ENCODE results near the gene SUGCT.

DNA sequence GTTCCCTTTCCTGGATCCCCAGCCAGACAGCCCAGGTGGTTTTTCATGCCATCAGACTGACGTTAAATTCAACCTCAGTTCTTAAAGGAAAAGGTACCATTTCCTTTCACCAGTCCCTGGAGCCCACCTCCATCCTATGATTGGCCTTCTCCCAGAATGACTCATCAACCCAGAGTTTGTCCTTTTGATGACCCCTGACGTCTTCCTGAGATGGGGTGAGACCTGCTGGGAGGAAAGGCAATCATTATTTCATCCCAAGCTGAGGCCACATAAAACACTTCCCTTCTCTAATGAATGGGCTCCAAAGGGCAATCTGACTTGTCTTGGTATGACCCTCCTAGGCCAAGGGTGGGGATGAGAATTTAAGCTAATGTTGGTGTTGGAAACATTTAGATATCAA is 750.7 kb downstream of the SUGCT start:
- no peak for TF ChIP-seq CTCF (conservative IDR thresholded peaks at IDR 0.05 in 1 of 2, IDR thresholded peaks at IDR 0.05 in 1 of 2; ENCODE audit: extremely low read depth in 1 of 2, insufficient read depth in 1 of 2, low read depth in 1 of 2, low read length in 2 of 2)
- TF ChIP-seq EZH2 (IDR thresholded peaks at IDR 0.05; ENCODE audit: borderline replicate concordance, low read length), result no peak
